Progenitor cell of endocrine pancreas (in vitro differentiated cells): ENCODE results near the gene C22orf39. TPM values are rescaled to one million over a fixed set of nuclear protein-coding genes. Genes with fewer than 3 reads are reported as not detected.
A peak's percentile ranks its signal among the peaks of the same experiment; 100 is the strongest.

Experiments
- DNase-seq: peaks from one replicate; pipeline ENCODE4 v3.0.0; 2021; ENCODE audit warnings: low spot score; ENCODE audit not compliant: unreplicated experiment
- H3K27ac Mint-ChIP-seq: 2 replicates; pipeline ENCODE4 v1.8.0; 2021; ENCODE audit warnings: mild to moderate bottlenecking, moderate library complexity, mixed read lengths
- H3K27me3 Mint-ChIP-seq: 2 replicates; pipeline ENCODE4 v1.8.0; 2021; ENCODE audit warnings: mixed read lengths
- H3K36me3 Mint-ChIP-seq: 2 replicates; pipeline ENCODE4 v1.8.0; 2022; ENCODE audit warnings: mixed read lengths; ENCODE audit not compliant: insufficient read depth
- H3K4me1 Mint-ChIP-seq: 2 replicates; pipeline ENCODE4 v1.8.0; 2021; ENCODE audit warnings: low read depth, mixed read lengths
- H3K4me3 Mint-ChIP-seq: 2 replicates; pipeline ENCODE4 v1.8.0; 2021; ENCODE audit warnings: low read depth, mild to moderate bottlenecking, moderate library complexity, mixed read lengths
- H3K9me3 Mint-ChIP-seq: 2 replicates; pipeline ENCODE4 v1.8.0; 2021; ENCODE audit warnings: low read depth, mixed read lengths
- CTCF ChIP-seq: fragments of 200-600 bp; sonication (generic); IDR thresholded peaks from one replicate; pipeline ENCODE4 v1.5.0; 2021; ENCODE audit warnings: antibody characterized with exemption, mild to moderate bottlenecking; ENCODE audit not compliant: unreplicated experiment
- total RNA-seq: library from RNA; stranded (reverse); gene quantifications from 2 replicates; pipeline ENCODE4 v1.2.1, GENCODE V29; 2021

C22orf39 gene
- total RNA-seq, 1 donor from 2014 or later: 28.8 TPM

- no peak for DNase-seq
- Mint-ChIP-seq H3K27ac (no peak overlapping the region), H3K9me3 (no peaks in the 10 kb centered on the region), H3K27me3 (no peaks in the 10 kb centered on the region), H3K36me3 (peaks cover 12% of the 10 kb centered on the region), H3K4me1 (no peaks in the 10 kb centered on the region), H3K4me3 (no peak overlapping the region)
- TF ChIP-seq CTCF: no peak
Observed at GRCh38 chr22:19466848-19467752, 19.6 kb upstream of the C22orf39 start.

- no peak for TF ChIP-seq CTCF
- peaks cover 12% of the 10 kb centered on the region for H3K36me3 Mint-ChIP-seq
- no peak for DNase-seq
Observed at GRCh38 chr22:19466126-19466716, 18.7 kb upstream of the C22orf39 start.

GRCh38 chr22:19464975-19465374 is 17.5 kb upstream of the C22orf39 start:
- no peak overlapping the region for H3K4me3 Mint-ChIP-seq
- H3K9me3 Mint-ChIP-seq: no peaks in the 10 kb centered on the region
- no peak for TF ChIP-seq CTCF
- no peaks in the 10 kb centered on the region for H3K27me3 Mint-ChIP-seq
- no peak overlapping the region for H3K27ac Mint-ChIP-seq
- DNase-seq: no peak
- no peaks in the 10 kb centered on the region for H3K4me1 Mint-ChIP-seq
- H3K36me3 Mint-ChIP-seq: peaks cover 8% of the 10 kb centered on the region

More at GRCh38 chr22:19466126-19466716, 18.7 kb upstream of the C22orf39 start:
- H3K27ac Mint-ChIP-seq: no peak overlapping the region
- no peaks in the 10 kb centered on the region for H3K4me1 Mint-ChIP-seq
- H3K9me3 Mint-ChIP-seq: no peaks in the 10 kb centered on the region
- H3K4me3 Mint-ChIP-seq: no peak overlapping the region
- H3K27me3 Mint-ChIP-seq: no peaks in the 10 kb centered on the region

GRCh38 chr22:19464546-19464945 is 17.0 kb upstream of the C22orf39 start:
- Mint-ChIP-seq H3K9me3 (no peaks in the 10 kb centered on the region), H3K4me1 (no peaks in the 10 kb centered on the region), H3K4me3 (no peak overlapping the region), H3K36me3 (peaks cover 6% of the 10 kb centered on the region), H3K27me3 (no peaks in the 10 kb centered on the region), H3K27ac (no peak overlapping the region)
- TF ChIP-seq CTCF: no peak
- DNase-seq: no peak

GRCh38 chr22:19463491-19464469 is 16.3 kb upstream of the C22orf39 start:
- H3K4me1 Mint-ChIP-seq: no peaks in the 10 kb centered on the region
- H3K27me3 Mint-ChIP-seq: no peaks in the 10 kb centered on the region
- H3K4me3 Mint-ChIP-seq: no peak overlapping the region
- peak overlapping the region; percentile 25 for H3K27ac Mint-ChIP-seq
- no peaks in the 10 kb centered on the region for H3K9me3 Mint-ChIP-seq
- TF ChIP-seq CTCF: no peak
- no peak for DNase-seq
- peaks cover 6% of the 10 kb centered on the region for H3K36me3 Mint-ChIP-seq
